Kidney (tissue), 14 donors: ENCODE results near the gene PRRC2B. TPM values are rescaled to one million over a fixed set of nuclear protein-coding genes. Genes with fewer than 3 reads are reported as not detected.

Experiments
- DNase-seq, 5 donors: peaks; one replicate each; pipeline ENCODE4 v3.0.0-alpha.2; 2013 to 2020
- FAIRE-seq: peaks from 2 replicates; lab custom pipeline; 2012; peaks lifted over from hg19 to GRCh38; lab: Jason Lieb, UNC
- H3K27ac ChIP-seq, 2 donors: one replicate each; pipeline ENCODE4 v1.7.0; 2013; ENCODE audit warnings: low read depth in 2 of 2, low read length in 2 of 2, inconsistent platforms in 1 of 2
- H3K27me3 ChIP-seq: one replicate; pipeline ENCODE4 v1.7.1; 2013; ENCODE audit warnings: low read length, inconsistent platforms; ENCODE audit not compliant: control insufficient read depth, insufficient read depth
- H3K36me3 ChIP-seq, 3 donors: one replicate each; pipeline versions ENCODE4 v1.7.0 to v1.7.1; 2013; ENCODE audit warnings: low read length in 3 of 3, control low read depth in 1 of 3, inconsistent platforms in 1 of 3; ENCODE audit not compliant: insufficient read depth in 3 of 3, control insufficient read depth in 2 of 3
- H3K4me1 ChIP-seq, 3 donors: one replicate each; pipeline versions ENCODE4 v1.7.0 to v1.7.1; 2013; ENCODE audit warnings: low read length in 3 of 3, inconsistent platforms in 1 of 3, low read depth in 1 of 3; ENCODE audit not compliant: control insufficient read depth in 2 of 3, insufficient read depth in 2 of 3
- H3K4me3 ChIP-seq, 3 donors: one replicate each; pipeline versions ENCODE4 v1.7.0 to v1.8.1; 2013; ENCODE audit warnings: low read length in 3 of 3, control low read depth in 1 of 3, inconsistent platforms in 1 of 3
- H3K9ac ChIP-seq, 3 donors: one replicate each; pipeline versions ENCODE4 v1.7.0 to v1.7.1; 2013; ENCODE audit warnings: low read length in 3 of 3, control low read depth in 1 of 3, inconsistent platforms in 1 of 3
- H3K9me3 ChIP-seq, 3 donors: one replicate each; pipeline versions ENCODE4 v1.7.0 to v1.7.1; 2013; ENCODE audit warnings: low read length in 3 of 3, control low read depth in 1 of 3, inconsistent platforms in 1 of 3; ENCODE audit not compliant: control insufficient read depth in 2 of 3, insufficient read depth in 1 of 3
- intact Hi-C: fragments of 100-400 bp; cut with DNase I; formaldehyde crosslinking; loops from one replicate; pipeline ENCODE4 v1.11.1; 2022
- polyA plus RNA-seq: library from polyadenylated mRNA; stranded (reverse); fragments of 350-450 nt; fragmentation: Illumina TruSeq; extraction: RNeasy Lipid Tissue Mini Kit (QIAGEN cat#74804); gene quantifications from one replicate; pipeline ENCODE4 v1.2.3, GENCODE V29; 2014; ENCODE audit warnings: low read depth, low replicate concordance; ENCODE audit not compliant: insufficient read depth
- total RNA-seq: library from RNA; stranded (reverse); fragmentation: NEBNext Ultra II Directional; extraction: Animal tissue kit (Norgen Biotek cat#: 25700); gene quantifications from one replicate; pipeline ENCODE4 v1.2.1, GENCODE V29; 2021
- TF ChIP-seq, protein P1 (sequence below): IDR thresholded peaks from 3 replicates; pipeline ENCODE4 v1.5.1; 2012; ENCODE audit warnings: mild to moderate bottlenecking, moderate library complexity, borderline replicate concordance; ENCODE audit not compliant: insufficient read depth; ENCODE audit errors: extremely low read depth
- donor health status: control.
- donor health status: control.
- donor health status: control.
- donor health status: control.
- donor health status: control.
- donor health status: DM: yes; HTN: yes; CAD: no.
- donor health status: Normal renal cell carcinoma (clear cell type).

The PRRC2B gene
- total and polyA plus RNA-seq, 2 donors from 2014 or later = 37.4 to 227 TPM

DNA sequence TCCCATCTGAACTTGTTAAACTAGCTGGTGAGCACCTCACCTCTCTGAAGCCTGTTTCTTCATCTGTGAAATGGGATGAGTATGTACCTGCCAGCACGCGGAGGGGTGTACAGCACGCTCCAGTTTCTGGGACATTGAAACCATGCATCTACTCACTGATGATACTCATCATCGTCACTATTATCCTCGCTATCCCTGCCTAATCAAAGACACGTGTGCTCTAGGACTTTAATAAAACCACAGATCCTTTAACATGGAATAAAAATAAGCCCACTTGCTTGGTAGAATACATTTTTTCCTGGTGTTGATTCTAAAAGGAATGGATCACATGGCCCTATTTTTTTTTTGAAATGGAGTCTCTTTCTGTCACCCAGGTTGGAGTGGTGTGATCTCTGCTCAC lies 71.5 kb downstream of the PRRC2B start:
- DNase-seq = no peak
- no peak overlapping the region for H3K9ac ChIP-seq

DNA sequence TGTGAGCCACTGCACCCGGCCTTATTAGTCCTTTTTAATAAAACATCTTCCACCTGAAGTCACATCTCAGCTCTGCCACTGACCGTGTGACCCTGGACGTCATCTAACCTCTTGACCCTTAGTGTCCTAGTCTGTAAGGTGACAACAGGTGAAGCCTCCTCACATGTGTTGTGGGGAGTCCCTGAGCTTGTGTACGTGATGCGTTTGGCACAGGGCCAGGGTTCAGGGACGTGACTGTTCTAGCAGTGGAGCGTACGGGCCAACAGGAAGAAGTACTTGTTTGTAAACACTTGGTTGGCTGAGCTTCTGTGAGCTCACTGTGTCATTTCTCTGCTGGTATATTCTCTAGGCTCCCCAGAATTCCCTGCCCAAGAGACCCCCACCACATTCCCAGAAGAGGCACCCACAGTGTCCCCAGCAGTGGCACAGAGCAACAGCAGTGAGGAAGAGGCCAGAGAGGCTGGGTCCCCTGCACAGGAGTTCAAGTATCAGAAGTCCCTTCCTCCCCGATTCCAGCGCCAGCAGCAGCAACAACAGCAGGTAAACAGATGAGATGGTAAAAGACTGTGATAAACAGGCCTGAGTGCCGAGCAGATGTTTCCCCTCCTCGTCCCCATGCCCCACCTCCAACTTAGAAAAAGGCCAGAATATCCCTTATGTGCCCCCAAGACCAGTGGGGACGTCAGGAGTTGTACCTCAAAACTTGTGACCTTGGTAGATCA lies 73.5 kb downstream of the PRRC2B start:
- H3K27ac ChIP-seq = no peak overlapping the region
- no peaks in the 10 kb centered on the region for H3K9me3 ChIP-seq
- no peak for FAIRE-seq
- no peaks in the 10 kb centered on the region for H3K27me3 ChIP-seq
- peaks cover 20 to 64% (median 54%) of the 10 kb centered on the region in 3 donors for H3K36me3 ChIP-seq
- intact Hi-C loops = no loop called here
- H3K4me3 ChIP-seq = no peak overlapping the region
- H3K4me1 ChIP-seq = no peaks in the 10 kb centered on the region
- TF ChIP-seq, protein P1, sequence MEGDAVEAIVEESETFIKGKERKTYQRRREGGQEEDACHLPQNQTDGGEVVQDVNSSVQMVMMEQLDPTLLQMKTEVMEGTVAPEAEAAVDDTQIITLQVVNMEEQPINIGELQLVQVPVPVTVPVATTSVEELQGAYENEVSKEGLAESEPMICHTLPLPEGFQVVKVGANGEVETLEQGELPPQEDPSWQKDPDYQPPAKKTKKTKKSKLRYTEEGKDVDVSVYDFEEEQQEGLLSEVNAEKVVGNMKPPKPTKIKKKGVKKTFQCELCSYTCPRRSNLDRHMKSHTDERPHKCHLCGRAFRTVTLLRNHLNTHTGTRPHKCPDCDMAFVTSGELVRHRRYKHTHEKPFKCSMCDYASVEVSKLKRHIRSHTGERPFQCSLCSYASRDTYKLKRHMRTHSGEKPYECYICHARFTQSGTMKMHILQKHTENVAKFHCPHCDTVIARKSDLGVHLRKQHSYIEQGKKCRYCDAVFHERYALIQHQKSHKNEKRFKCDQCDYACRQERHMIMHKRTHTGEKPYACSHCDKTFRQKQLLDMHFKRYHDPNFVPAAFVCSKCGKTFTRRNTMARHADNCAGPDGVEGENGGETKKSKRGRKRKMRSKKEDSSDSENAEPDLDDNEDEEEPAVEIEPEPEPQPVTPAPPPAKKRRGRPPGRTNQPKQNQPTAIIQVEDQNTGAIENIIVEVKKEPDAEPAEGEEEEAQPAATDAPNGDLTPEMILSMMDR = no peak
- no peak overlapping the region for H3K9ac ChIP-seq
- DNase-seq = no peak

More for the DNA sequence above, 71.5 kb downstream of the PRRC2B start:
- TF ChIP-seq, protein P1 = no peak
- Histone ChIP-seq H3K27me3 (no peaks in the 10 kb centered on the region), H3K9me3 (no peaks in the 10 kb centered on the region), H3K4me3 (no peak overlapping the region), H3K27ac (no peak overlapping the region), H3K36me3 (peaks cover 16 to 63% (median 48%) of the 10 kb centered on the region in 3 donors), H3K4me1 (no peaks in the 10 kb centered on the region)
- intact Hi-C loops = no loop called here
- FAIRE-seq = no peak

DNA sequence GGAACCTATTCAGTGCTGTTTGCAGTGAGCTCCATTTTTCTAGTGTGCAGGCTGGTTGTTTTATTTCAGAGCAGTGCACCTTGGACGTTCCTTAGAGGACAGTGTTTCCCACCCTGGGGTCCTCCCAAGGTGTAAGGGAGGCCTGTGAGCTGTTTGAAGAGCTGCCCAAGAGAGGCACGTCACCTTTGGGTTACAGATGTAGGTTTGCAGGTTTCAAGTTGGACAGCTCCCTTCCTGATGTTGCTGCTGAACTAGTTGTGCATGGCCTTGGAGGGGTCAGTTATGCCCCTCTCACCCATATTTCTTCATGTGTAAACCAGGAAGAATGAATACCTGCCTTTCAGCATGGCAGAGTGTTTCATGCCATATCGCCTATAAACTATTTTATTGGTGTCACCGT lies 74.1 kb downstream of the PRRC2B start:
- peaks cover 20 to 65% (median 57%) of the 10 kb centered on the region in 3 donors for H3K36me3 ChIP-seq
- H3K4me1 ChIP-seq = no peaks in the 10 kb centered on the region
- no peak overlapping the region for H3K27ac ChIP-seq
- H3K27me3 ChIP-seq = no peaks in the 10 kb centered on the region
- DNase-seq (no peak), FAIRE-seq (no peak)
- no peaks in the 10 kb centered on the region for H3K9me3 ChIP-seq
- intact Hi-C loops = no loop called here
- H3K4me3 ChIP-seq = no peak overlapping the region
- TF ChIP-seq, protein P1 = no peak
- H3K9ac ChIP-seq = no peak overlapping the region

DNA sequence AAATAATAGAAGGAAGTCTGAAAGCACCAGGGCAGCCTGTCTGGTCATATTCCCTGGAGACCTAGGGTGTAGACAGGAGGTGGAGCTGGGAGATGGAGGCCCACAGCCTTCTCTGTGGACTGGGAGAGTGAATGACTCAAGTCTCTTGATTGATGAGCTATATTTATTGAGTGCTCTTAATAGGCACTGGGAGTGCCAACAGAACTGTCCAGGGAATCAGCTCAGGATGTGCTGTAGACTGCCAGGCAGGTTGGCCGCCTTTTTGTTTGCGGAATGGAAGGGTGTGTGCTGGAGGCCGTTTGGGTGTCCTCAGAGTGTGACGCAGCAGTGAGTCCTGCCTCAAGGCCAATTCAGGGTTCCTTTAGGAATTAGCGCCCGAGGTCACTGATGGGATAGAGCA lies 75.5 kb downstream of the PRRC2B start:
- no peak for DNase-seq
- FAIRE-seq = no peak

More for the DNA sequence above, 75.5 kb downstream of the PRRC2B start:
- Histone ChIP-seq H3K36me3 (peaks cover 21 to 66% (median 64%) of the 10 kb centered on the region in 3 donors), H3K9me3 (no peaks in the 10 kb centered on the region), H3K4me1 (peaks cover 0 to 5% (median 0%) of the 10 kb centered on the region in 3 donors), H3K9ac (no peak overlapping the region), H3K4me3 (no peak overlapping the region), H3K27ac (no peak overlapping the region), H3K27me3 (no peaks in the 10 kb centered on the region)
- intact Hi-C loops = no loop called here
- TF ChIP-seq, protein P1 = no peak
